ENCODE measurements around the gene DPP9. TPM values are rescaled to one million over a fixed set of nuclear protein-coding genes. Genes with fewer than 3 reads are reported as not detected.

The DPP9 gene
- 53.1 and 70.9 TPM in 2 replicates for total RNA-seq (ENCODE audit: low replicate concordance)

GRCh38 chr19:4723595-4724514 is at the start of gene DPP9:
Gene DPP9 (minus strand): TSS chr19:4723842. CDS start chr19:4719906, 3,936 bp downstream.
- H3K4me3 ChIP-seq (ENCODE audit: low read depth, low read length), result peak within 1 kb of the TSS; percentile 79
- DNase-seq (ENCODE audit: low read depth), result peak; percentile 99
- TF ChIP-seq CTCF (IDR thresholded peaks at IDR 0.05; ENCODE audit: insufficient read depth, low read length), result peak; percentile 28

GRCh38 chr19:4773047-4773640 is 49.5 kb upstream of the DPP9 start:
- no peak for DNase-seq (ENCODE audit: low read depth)
- TF ChIP-seq CTCF (IDR thresholded peaks at IDR 0.05; ENCODE audit: insufficient read depth, low read length), result no peak
- no peak overlapping the region for H3K4me3 ChIP-seq (ENCODE audit: low read depth, low read length)

DNA sequence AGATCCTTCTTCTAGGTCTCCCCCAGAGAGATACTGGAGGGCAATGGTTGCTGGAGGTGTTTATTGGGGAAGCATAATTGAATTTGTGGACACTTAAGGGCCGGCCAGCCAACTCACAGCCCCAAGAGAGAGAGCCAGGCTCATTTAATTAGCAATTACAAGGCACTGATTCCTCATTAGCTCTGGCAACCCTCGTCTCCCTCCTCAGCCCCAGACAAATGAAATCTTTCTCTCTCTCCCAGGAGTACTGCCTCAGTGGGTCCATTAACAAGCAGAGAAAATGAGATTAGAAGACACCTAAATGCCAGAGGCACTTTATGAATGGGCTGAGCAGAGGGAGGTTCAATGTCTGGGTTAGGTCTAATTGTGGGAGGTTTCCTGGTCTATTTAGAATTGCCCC is 48.9 kb upstream of the DPP9 start:
- no peak for DNase-seq (ENCODE audit: low read depth)
- no peak overlapping the region for H3K4me3 ChIP-seq (ENCODE audit: low read depth, low read length)
- TF ChIP-seq CTCF (IDR thresholded peaks at IDR 0.05; ENCODE audit: insufficient read depth, low read length), result no peak

GRCh38 chr19:4768934-4769777 is 45.5 kb upstream of the DPP9 start:
- peak; percentile 91 for DNase-seq (ENCODE audit: low read depth)
- TF ChIP-seq CTCF (IDR thresholded peaks at IDR 0.05; ENCODE audit: insufficient read depth, low read length), result no peak
- H3K4me3 ChIP-seq (ENCODE audit: low read depth, low read length), result no peak overlapping the region

GRCh38 chr19:4764393-4764660 is 40.7 kb upstream of the DPP9 start:
- no peak for TF ChIP-seq CTCF (IDR thresholded peaks at IDR 0.05; ENCODE audit: insufficient read depth, low read length)
- no peak overlapping the region for H3K4me3 ChIP-seq (ENCODE audit: low read depth, low read length)
- no peak for DNase-seq (ENCODE audit: low read depth)

DNA sequence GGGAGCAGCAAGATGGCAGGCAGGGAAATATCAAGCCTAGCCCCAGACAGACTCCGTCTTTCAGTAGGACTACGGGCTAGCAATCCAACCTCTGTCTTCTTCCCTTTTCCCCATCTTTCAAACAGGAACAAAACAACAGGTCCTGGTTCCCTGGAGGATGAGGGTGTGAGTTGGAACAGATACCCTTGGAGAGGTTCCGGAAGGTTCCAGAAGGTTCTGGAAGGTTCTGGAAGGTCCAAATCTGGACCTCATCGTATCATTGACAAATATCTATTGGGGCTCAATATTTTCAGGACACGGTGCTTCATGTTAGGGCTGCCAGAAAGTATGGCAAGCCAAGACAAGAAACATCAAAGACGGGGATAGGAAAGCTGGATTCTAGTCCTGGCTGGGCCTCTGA is 39.4 kb upstream of the DPP9 start:
- no peak for TF ChIP-seq CTCF (IDR thresholded peaks at IDR 0.05; ENCODE audit: insufficient read depth, low read length)
- no peak overlapping the region for H3K4me3 ChIP-seq (ENCODE audit: low read depth, low read length)
- no peak for DNase-seq (ENCODE audit: low read depth)
